HG03521 (cell line): ENCODE data around the gene MAML3.

Experiments
- ATAC-seq: cut with Tn5 transposase; IDR thresholded peaks from one replicate; pipeline ENCODE4 v1.9.1; 2021; ENCODE audit warnings: mild to moderate bottlenecking, moderate library complexity; ENCODE audit not compliant: unreplicated experiment

The MAML3 gene

GRCh38 chr4:139851133-139851532 is 302.9 kb downstream of the MAML3 start:
- no peak for ATAC-seq

GRCh38 chr4:139849219-139849618 is 304.8 kb downstream of the MAML3 start:
- no peak for ATAC-seq

- no peak for ATAC-seq
Observed at GRCh38 chr4:139848028-139848427, 306.0 kb downstream of the MAML3 start.

DNA sequence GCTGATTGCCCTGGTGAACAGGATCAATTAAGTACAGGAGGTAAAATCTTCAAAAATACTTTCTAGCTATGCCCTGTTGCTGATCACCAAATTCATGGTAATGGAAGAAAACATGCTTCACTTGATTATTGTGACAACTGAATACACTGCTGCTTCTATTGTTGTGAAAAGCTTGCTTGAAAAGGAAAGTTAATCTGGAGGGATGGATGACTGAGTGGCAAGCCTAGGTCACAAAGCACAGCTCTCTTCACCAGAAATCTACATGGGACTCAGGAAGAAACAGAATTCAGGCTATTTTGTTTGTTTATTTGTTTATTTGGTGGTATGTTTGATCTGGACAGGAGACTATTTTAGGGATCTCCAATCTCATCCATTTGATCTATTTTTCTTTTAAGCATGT is 306.4 kb downstream of the MAML3 start:
- no peak for ATAC-seq

GRCh38 chr4:139846766-139847165 is 307.2 kb downstream of the MAML3 start:
- ATAC-seq, result no peak

DNA sequence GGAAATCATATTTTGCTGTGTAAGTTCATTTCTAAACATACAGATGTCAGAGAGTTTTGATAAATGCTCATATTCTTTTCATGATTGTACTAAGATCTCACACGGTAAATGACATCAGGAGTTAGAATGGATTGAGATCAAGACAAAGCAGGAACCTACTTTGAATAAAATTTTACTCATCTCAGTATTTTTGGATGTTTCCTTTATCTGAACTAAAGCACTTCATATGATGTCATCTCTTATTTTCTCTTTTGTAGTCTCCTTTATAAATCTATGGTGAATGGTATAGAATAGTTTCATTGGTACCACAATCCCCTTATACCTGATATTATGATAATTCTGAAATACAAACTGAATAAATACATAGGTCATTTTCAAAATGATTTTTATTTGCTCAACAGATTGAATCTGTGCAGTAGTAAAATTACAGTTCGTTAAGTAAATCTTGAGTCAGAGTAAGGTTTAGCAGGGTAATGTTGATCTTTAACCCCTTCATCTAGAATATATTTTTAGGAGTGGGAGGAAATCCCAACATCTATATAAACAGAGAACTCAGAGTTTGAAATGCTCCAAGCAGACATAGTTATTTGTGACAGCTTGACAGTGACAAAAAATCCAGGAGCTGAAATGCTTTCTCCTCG is 308.4 kb downstream of the MAML3 start:
- ATAC-seq, result no peak

DNA sequence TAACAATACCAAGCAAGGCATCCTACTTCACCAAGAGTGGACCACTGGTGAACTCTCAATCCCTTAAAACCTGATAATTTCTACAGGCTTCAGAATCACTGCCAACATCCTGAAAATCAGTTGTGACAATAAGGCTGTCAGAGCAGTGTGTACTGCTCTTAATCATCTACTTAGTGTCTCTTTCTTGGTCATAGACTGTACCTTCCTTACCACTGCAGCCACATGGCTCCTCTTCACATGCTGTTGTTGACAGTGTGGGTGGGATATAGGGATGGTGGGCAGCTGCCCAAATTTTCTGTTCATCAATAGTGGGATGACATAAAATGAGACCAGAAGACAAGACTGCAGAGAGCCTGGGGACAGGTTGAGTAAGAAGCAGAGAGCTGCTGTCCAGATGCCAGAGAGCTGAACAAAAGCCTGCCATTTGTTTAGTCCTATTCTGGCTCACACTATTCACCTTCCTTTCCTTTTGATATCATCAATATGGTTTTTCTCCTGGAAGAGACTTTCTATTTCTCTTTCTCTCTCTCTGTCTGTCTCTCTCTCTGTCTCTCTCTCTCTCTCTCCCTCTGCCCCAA is 309.4 kb downstream of the MAML3 start:
- no peak for ATAC-seq

DNA sequence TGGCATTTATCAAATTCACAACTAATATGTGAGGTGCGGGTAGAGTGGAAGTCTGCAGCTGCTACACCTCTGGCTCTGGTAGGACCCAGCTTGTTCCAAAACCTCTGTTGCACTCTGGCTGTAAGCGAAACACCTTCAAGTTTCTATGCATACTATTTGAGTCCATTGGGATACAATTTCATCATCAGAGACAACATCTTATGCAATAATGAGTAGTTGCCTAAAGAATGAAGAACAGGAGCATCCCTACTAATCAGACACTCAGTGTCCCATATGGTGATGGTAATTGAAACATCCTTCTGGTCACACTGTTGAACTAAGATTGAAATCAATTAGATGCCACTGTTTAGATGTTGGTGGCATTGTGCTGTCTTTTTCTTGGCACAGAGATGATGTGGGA is 309.9 kb downstream of the MAML3 start:
- ATAC-seq, result no peak

- ATAC-seq, result no peak
Observed at GRCh38 chr4:139843641-139844040, 310.3 kb downstream of the MAML3 start.

GRCh38 chr4:139841464-139842195 is 312.4 kb downstream of the MAML3 start:
- ATAC-seq, result no peak

DNA sequence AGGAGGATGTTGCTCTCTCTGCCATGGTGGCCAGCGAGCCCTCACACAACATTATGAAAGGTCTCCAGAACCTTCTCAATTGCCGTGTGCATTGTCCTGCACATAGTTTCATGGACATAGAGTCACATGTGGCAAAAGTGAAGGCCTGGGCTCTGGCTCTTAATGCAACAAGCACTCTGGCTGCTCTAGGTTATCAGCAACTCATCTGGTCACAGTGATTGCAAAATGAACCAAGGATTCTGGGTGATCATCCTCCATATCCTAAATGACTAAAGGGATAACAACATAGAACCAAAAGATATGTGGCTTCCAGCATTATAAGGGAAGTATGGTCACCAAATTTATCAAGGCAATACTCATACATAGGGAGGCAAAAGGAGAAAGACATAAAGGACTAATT is 313.2 kb downstream of the MAML3 start:
- no peak for ATAC-seq

GRCh38 chr4:139839403-139840031 is 314.5 kb downstream of the MAML3 start:
- no peak for ATAC-seq

GRCh38 chr4:139838811-139839210 is 315.2 kb downstream of the MAML3 start:
- ATAC-seq, result no peak

- no peak for ATAC-seq
Observed at GRCh38 chr4:139834981-139835391, 319.0 kb downstream of the MAML3 start.

GRCh38 chr4:139834226-139834662 is 319.7 kb downstream of the MAML3 start:
- no peak for ATAC-seq

DNA sequence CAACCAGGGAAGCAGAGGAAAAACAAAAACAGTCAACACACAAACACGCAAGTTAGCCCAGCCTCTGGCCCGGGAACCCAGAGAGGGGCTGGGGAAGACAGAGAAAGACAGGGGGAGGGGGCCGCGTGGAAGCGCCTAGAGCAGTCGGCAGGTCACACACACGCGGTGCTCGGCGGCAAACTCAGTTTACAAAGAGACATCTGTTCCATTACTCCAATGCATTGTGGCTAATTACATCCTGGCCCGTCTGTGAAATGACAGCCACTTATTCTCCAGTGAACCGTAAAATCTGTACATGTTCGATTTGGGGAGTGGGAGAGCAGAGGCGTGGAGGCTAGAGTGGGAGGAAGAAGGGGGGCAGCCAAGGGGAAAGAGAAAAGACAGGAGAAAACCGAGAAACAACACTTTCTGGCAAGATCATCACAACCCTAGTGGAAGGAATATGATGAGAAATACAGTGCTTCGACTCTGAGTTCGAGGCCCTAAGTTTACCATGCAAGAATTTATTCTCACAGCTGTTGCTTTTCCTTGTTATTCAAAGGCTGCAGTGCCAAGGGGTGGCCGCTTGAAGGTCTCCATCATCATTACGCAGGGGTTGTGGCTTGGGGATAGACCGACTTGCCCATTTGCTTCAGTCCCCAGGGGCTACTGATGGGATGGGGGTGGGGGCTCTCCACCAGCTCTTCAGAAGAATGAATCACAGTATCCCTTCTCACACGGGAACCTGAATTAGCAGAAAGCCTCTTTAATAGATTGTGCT is 320.7 kb downstream of the MAML3 start:
- no peak for ATAC-seq

DNA sequence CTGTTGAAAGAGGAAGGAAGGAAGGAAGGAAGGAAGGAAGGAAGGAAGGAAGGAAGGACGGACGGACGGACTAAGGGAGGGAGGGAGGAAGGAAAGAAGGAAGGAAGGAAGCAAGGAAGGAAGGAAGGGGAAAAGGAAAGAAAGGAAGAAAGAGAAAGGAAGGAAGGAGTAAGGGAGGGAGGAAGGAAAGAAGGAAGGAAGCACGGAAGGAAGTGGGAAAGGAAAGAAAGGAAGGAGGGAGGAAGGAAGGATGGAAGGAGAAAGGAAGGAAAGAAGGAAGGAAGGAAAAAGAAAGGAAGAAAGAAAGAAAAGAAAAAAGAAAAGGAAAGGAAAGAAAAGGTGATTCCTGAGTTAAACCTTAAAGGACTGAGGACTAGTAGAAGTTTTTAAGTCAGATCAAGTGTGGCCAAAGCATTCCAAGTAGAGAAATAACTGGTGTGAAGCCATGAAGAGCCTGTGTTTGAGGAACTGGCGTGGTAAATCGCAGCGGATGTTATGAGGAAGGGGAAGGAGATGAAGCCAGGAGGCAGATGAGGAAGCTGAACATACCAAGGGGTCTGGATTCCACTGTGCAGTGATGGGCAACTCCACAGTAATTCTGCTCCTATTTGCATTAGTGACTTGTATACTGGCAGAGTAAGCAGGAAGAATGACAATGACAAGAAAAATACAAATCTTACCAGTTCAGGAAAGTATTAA is 324.9 kb downstream of the MAML3 start:
- no peak for ATAC-seq

DNA sequence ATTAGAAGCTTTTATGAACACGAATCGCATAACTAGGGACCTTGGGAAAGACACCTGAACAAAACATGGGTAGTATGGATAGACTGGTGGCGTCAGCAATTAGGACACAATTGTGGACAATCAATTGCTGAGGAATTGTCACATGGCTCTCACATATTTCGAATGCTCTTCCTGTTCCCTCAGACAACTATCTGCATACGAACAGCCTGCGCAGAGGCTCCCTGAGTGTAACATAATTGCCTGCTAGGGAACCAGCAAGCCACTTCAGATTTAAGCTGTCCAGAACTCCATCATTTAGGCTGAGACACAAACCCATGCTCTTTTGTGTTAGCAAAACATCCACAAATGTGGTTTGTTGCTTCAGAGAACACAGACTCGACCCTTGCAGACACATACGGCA is 327.6 kb downstream of the MAML3 start:
- ATAC-seq, result no peak

DNA sequence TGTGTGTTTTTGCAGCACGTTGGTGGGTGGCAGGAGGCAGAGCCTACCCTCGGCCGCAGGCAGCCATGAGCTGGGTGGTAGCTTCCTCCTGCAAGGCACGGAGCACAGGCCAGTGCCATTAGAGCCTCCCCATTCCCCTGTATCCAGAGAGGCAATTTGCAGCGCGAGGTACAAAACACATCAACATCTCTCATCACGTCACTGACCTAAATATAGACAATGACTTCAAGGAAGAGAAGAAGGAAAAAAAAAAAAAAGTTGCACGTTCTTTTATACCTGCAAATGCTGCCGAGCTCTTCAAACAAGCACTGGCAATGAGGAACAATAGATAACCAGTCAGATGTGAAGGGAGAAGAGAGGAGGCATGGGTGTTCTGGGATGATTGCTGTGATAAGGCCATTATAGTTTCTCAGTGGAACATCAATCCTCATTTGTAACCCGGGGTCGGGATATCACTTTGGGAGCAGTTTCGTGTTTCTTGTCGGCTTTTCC is 328.4 kb downstream of the MAML3 start:
- ATAC-seq, result no peak

DNA sequence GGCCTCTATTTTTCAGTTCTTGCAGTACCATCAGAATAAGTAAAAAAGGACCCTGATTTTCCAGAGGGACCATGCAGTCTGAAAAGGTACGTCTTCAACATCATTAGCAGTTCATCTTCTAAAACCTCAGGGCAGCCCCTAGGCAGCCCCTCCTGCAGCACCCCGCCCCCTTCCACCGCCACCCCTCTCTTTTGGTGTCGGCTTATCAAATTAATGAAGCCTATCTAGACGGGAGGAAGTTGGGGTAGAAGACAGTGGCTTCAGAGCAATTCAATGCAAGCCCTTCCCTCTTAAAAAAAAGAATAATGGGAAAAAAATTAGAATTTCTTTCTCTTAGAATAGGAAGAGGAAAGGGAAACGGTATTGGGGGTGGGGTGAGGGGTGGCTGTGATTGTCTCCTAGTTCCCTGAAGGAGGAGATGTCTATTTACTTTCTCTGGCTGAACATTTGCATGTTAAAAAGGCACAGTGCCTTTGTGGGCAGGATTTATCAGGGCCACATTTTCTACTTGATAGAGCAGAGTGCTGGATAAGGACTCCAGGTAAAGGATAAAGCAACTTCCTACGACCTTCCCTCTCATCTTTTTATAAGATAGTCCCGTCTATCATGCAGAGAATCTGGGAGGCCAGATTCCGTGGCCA is 329.0 kb downstream of the MAML3 start:
- ATAC-seq, result no peak
